ENCODE measurements around the gene GCLC.
"Not testable (repeated sequence)": the region's sequence is repeated elsewhere in the genome, so short reads cannot be mapped to it uniquely, and the experiment has no call there.

Gene GCLC

GRCh38 chr6:53556986-53557715 is 12.2 kb upstream of the GCLC start:
- Histone ChIP-seq H3K9ac (ENCODE audit: low read depth, low read length) (no peak overlapping the region), H3K9me3 (ENCODE audit: control insufficient read depth, insufficient read depth, low read length) (peaks cover 51% of the 10 kb centered on the region), H3K4me3 (ENCODE audit: low read depth, low read length) (no peak overlapping the region), H3K4me1 (ENCODE audit: control insufficient read depth, insufficient read depth, low read length) (no peaks in the 10 kb centered on the region), H3K27me3 (ENCODE audit: control insufficient read depth, insufficient read depth, low read length) (no peaks in the 10 kb centered on the region), H3K36me3 (ENCODE audit: control insufficient read depth, insufficient read depth, low read length) (no peaks in the 10 kb centered on the region), H3K27ac (ENCODE audit: low read depth, low read length) (no peak overlapping the region)

- not testable (repeated sequence) for H3K9ac ChIP-seq (ENCODE audit: low read depth, low read length); H3K36me3 ChIP-seq (ENCODE audit: control insufficient read depth, insufficient read depth, low read length); H3K27ac ChIP-seq (ENCODE audit: low read depth, low read length); H3K27me3 ChIP-seq (ENCODE audit: control insufficient read depth, insufficient read depth, low read length); H3K4me3 ChIP-seq (ENCODE audit: low read depth, low read length); H3K4me1 ChIP-seq (ENCODE audit: control insufficient read depth, insufficient read depth, low read length)
- H3K9me3 ChIP-seq (ENCODE audit: control insufficient read depth, insufficient read depth, low read length): peaks cover 17% of the 10 kb centered on the region
These were observed 8.7 kb upstream of the GCLC start for GRCh38 chr6:53553600-53553999.

- H3K36me3 ChIP-seq (ENCODE audit: control insufficient read depth, insufficient read depth, low read length); H3K9me3 ChIP-seq (ENCODE audit: control insufficient read depth, insufficient read depth, low read length); H3K27me3 ChIP-seq (ENCODE audit: control insufficient read depth, insufficient read depth, low read length); H3K4me1 ChIP-seq (ENCODE audit: control insufficient read depth, insufficient read depth, low read length); H3K4me3 ChIP-seq (ENCODE audit: low read depth, low read length); H3K9ac ChIP-seq (ENCODE audit: low read depth, low read length); H3K27ac ChIP-seq (ENCODE audit: low read depth, low read length): not testable (repeated sequence)
These were observed 6.8 kb upstream of the GCLC start for GRCh38 chr6:53551681-53552080.

- no peaks in the 10 kb centered on the region for H3K36me3 ChIP-seq (ENCODE audit: control insufficient read depth, insufficient read depth, low read length)
- H3K4me3 ChIP-seq (ENCODE audit: low read depth, low read length): peak overlapping the region; percentile 86
- H3K9me3 ChIP-seq (ENCODE audit: control insufficient read depth, insufficient read depth, low read length): no peaks in the 10 kb centered on the region
- peaks cover 24% of the 10 kb centered on the region for H3K27me3 ChIP-seq (ENCODE audit: control insufficient read depth, insufficient read depth, low read length)
- peak overlapping the region; percentile 68 for H3K9ac ChIP-seq (ENCODE audit: low read depth, low read length)
- peaks cover 13% of the 10 kb centered on the region for H3K4me1 ChIP-seq (ENCODE audit: control insufficient read depth, insufficient read depth, low read length)
- peak overlapping the region; percentile 79 for H3K27ac ChIP-seq (ENCODE audit: low read depth, low read length)
These were observed 3.1 kb upstream of the GCLC start for GRCh38 chr6:53547811-53548496.

- Histone ChIP-seq H3K4me1 (ENCODE audit: control insufficient read depth, insufficient read depth, low read length) (peaks cover 15% of the 10 kb centered on the region), H3K27ac (ENCODE audit: low read depth, low read length) (peak overlapping the region; percentile 79), H3K9ac (ENCODE audit: low read depth, low read length) (peak overlapping the region; percentile 42; the same call in 1 of the 2 replicates)
These were observed 2.4 kb upstream of the GCLC start for GRCh38 chr6:53547166-53547810.

GRCh38 chr6:53546281-53546680 is 1.4 kb upstream of the GCLC start:
- Histone ChIP-seq H3K9me3 (ENCODE audit: control insufficient read depth, insufficient read depth, low read length) (no peaks in the 10 kb centered on the region), H3K4me1 (ENCODE audit: control insufficient read depth, insufficient read depth, low read length) (peaks cover 24% of the 10 kb centered on the region), H3K36me3 (ENCODE audit: control insufficient read depth, insufficient read depth, low read length) (no peaks in the 10 kb centered on the region), H3K27me3 (ENCODE audit: control insufficient read depth, insufficient read depth, low read length) (peaks cover 24% of the 10 kb centered on the region), H3K27ac (ENCODE audit: low read depth, low read length) (no peak overlapping the region), H3K9ac (ENCODE audit: low read depth, low read length) (no peak overlapping the region), H3K4me3 (ENCODE audit: low read depth, low read length) (no peak overlapping the region)

More at GRCh38 chr6:53547166-53547810, 2.4 kb upstream of the GCLC start:
- Histone ChIP-seq H3K4me3 (ENCODE audit: low read depth, low read length) (peak overlapping the region; percentile 86), H3K9me3 (ENCODE audit: control insufficient read depth, insufficient read depth, low read length) (no peaks in the 10 kb centered on the region), H3K27me3 (ENCODE audit: control insufficient read depth, insufficient read depth, low read length) (peaks cover 24% of the 10 kb centered on the region), H3K36me3 (ENCODE audit: control insufficient read depth, insufficient read depth, low read length) (no peaks in the 10 kb centered on the region)

GRCh38 chr6:53544217-53544469 is 758 bp downstream of the GCLC start:
- Histone ChIP-seq H3K9me3 (ENCODE audit: control insufficient read depth, insufficient read depth, low read length) (no peaks in the 10 kb centered on the region), H3K9ac (ENCODE audit: low read depth, low read length) (peak overlapping the region; percentile 90), H3K27ac (ENCODE audit: low read depth, low read length) (peak overlapping the region; percentile 91), H3K4me3 (ENCODE audit: low read depth, low read length) (peak overlapping the region; percentile 70), H3K36me3 (ENCODE audit: control insufficient read depth, insufficient read depth, low read length) (peaks cover 2% of the 10 kb centered on the region; the same call in 1 of the 2 replicates), H3K27me3 (ENCODE audit: control insufficient read depth, insufficient read depth, low read length) (peaks cover 24% of the 10 kb centered on the region), H3K4me1 (ENCODE audit: control insufficient read depth, insufficient read depth, low read length) (peaks cover 39% of the 10 kb centered on the region)

GRCh38 chr6:53543359-53544216 is 1.3 kb downstream of the GCLC start:
- H3K9me3 ChIP-seq (ENCODE audit: control insufficient read depth, insufficient read depth, low read length): no peaks in the 10 kb centered on the region
- H3K9ac ChIP-seq (ENCODE audit: low read depth, low read length): peak overlapping the region; percentile 90
- peak overlapping the region; percentile 70 for H3K4me3 ChIP-seq (ENCODE audit: low read depth, low read length)
- H3K36me3 ChIP-seq (ENCODE audit: control insufficient read depth, insufficient read depth, low read length): peaks cover 6% of the 10 kb centered on the region; the same call in 1 of the 2 replicates
- H3K4me1 ChIP-seq (ENCODE audit: control insufficient read depth, insufficient read depth, low read length): peaks cover 40% of the 10 kb centered on the region
- peak overlapping the region; percentile 91 for H3K27ac ChIP-seq (ENCODE audit: low read depth, low read length)
- peaks cover 24% of the 10 kb centered on the region for H3K27me3 ChIP-seq (ENCODE audit: control insufficient read depth, insufficient read depth, low read length)

- Histone ChIP-seq H3K9ac (ENCODE audit: low read depth, low read length) (no peak overlapping the region), H3K4me3 (ENCODE audit: low read depth, low read length) (peak overlapping the region; percentile 24), H3K4me1 (ENCODE audit: control insufficient read depth, insufficient read depth, low read length) (peaks cover 41% of the 10 kb centered on the region), H3K27me3 (ENCODE audit: control insufficient read depth, insufficient read depth, low read length) (peaks cover 18% of the 10 kb centered on the region), H3K36me3 (ENCODE audit: control insufficient read depth, insufficient read depth, low read length) (peaks cover 6% of the 10 kb centered on the region; the same call in 1 of the 2 replicates), H3K9me3 (ENCODE audit: control insufficient read depth, insufficient read depth, low read length) (no peaks in the 10 kb centered on the region), H3K27ac (ENCODE audit: low read depth, low read length) (peak overlapping the region; percentile 86)
These were observed 3.0 kb downstream of the GCLC start for GRCh38 chr6:53541900-53542299.

- Histone ChIP-seq H3K4me1 (ENCODE audit: control insufficient read depth, insufficient read depth, low read length) (peaks cover 44% of the 10 kb centered on the region), H3K36me3 (ENCODE audit: control insufficient read depth, insufficient read depth, low read length) (peaks cover 6% of the 10 kb centered on the region; the same call in 1 of the 2 replicates)
These were observed 4.7 kb downstream of the GCLC start for GRCh38 chr6:53540129-53540692.

More at GRCh38 chr6:53540129-53540692, 4.7 kb downstream of the GCLC start:
- H3K27me3 ChIP-seq (ENCODE audit: control insufficient read depth, insufficient read depth, low read length): peaks cover 2% of the 10 kb centered on the region; the same call in 1 of the 2 replicates
- no peak overlapping the region for H3K27ac ChIP-seq (ENCODE audit: low read depth, low read length)
- no peak overlapping the region for H3K4me3 ChIP-seq (ENCODE audit: low read depth, low read length)
- no peak overlapping the region for H3K9ac ChIP-seq (ENCODE audit: low read depth, low read length)
- no peaks in the 10 kb centered on the region for H3K9me3 ChIP-seq (ENCODE audit: control insufficient read depth, insufficient read depth, low read length)
